VCaP (cell line): ENCODE measurements around the gene IAPP.
"Not testable (repeated sequence)": the region's sequence is repeated elsewhere in the genome, so short reads cannot be mapped to it uniquely, and the experiment has no call there.

Experiments
- H3K27ac ChIP-seq: fragments of 450-650 bp; 2 replicates; pipeline ENCODE4 v1.5.1; 2017
- CTCF ChIP-seq: fragments of 450-650 bp; conservative IDR thresholded peaks from 2 replicates; pipeline ENCODE4 v1.5.1; 2017; ENCODE audit warnings: mild to moderate bottlenecking, moderate library complexity

IAPP gene

GRCh38 chr12:21384261-21384660 is 11.6 kb downstream of the IAPP start:
- H3K27ac ChIP-seq: no peak overlapping the region
- TF ChIP-seq CTCF: no peak

GRCh38 chr12:21387174-21387573 is 14.5 kb downstream of the IAPP start:
- TF ChIP-seq CTCF: no peak
- no peak overlapping the region for H3K27ac ChIP-seq

GRCh38 chr12:21392384-21392783 is 19.7 kb downstream of the IAPP start:
- TF ChIP-seq CTCF: no peak
- no peak overlapping the region for H3K27ac ChIP-seq

- H3K27ac ChIP-seq: not testable (repeated sequence)
Measured at GRCh38 chr12:21394828-21395626, 22.3 kb downstream of the IAPP start.

GRCh38 chr12:21413369-21414277 is 40.9 kb downstream of the IAPP start:
- no peak overlapping the region for H3K27ac ChIP-seq
- no peak for TF ChIP-seq CTCF

GRCh38 chr12:21416511-21417121 is 43.9 kb downstream of the IAPP start:
- H3K27ac ChIP-seq: no peak overlapping the region
- no peak for TF ChIP-seq CTCF

- not testable (repeated sequence) for H3K27ac ChIP-seq
Measured at GRCh38 chr12:21418398-21418797, 45.7 kb downstream of the IAPP start.

GRCh38 chr12:21419009-21419699 is 46.5 kb downstream of the IAPP start:
- not testable (repeated sequence) for H3K27ac ChIP-seq
